SU-DHL-6 (cell line): ENCODE measurements around the gene UFC1.

ENCODE experiments used
- H2AFZ ChIP-seq: fragments of 200-600 bp; sonication (generic); 2 replicates; pipeline ENCODE4 v1.6.1; 2014; ENCODE audit warnings: low read depth, mild to moderate bottlenecking, moderate library complexity, mixed read lengths, antibody characterized with exemption, low read length; ENCODE audit not compliant: severe bottlenecking
- H3F3A ChIP-seq: fragments of 200-600 bp; shearing (Covaris generic); 2 replicates; pipeline ENCODE4 v1.6.0; 2016; ENCODE audit warnings: antibody characterized with exemption, mild to moderate bottlenecking; ENCODE audit not compliant: insufficient read depth
- H3K27ac ChIP-seq: fragments of 200-600 bp; sonication (generic); 2 replicates; pipeline ENCODE4 v1.5.1; 2016; ENCODE audit warnings: low read depth, mild to moderate bottlenecking, low read length, moderate library complexity, mixed read lengths
- H3K27me3 ChIP-seq: fragments of 200-600 bp; sonication (generic), shearing (Covaris generic); 2 replicates; pipeline ENCODE4 v1.6.0; 2014; ENCODE audit warnings: mild to moderate bottlenecking, low read length
- H3K36me3 ChIP-seq: fragments of 200-600 bp; sonication (generic); 2 replicates; pipeline ENCODE4 v1.6.1; 2014; ENCODE audit warnings: mild to moderate bottlenecking, low read length, mixed read lengths
- H3K4me2 ChIP-seq: fragments of 300-600, 200-600 bp; shearing (Covaris generic), sonication (generic); 2 replicates; pipeline ENCODE4 v1.6.0; 2014; ENCODE audit warnings: low read length, low read depth, mild to moderate bottlenecking; ENCODE audit not compliant: poor library complexity, severe bottlenecking
- H3K4me3 ChIP-seq: fragments of 200-600 bp; sonication (generic); 2 replicates; pipeline ENCODE4 v1.5.1; 2014; ENCODE audit warnings: antibody characterized with exemption, low read length, mild to moderate bottlenecking, mixed read lengths; ENCODE audit not compliant: insufficient read depth, poor library complexity, severe bottlenecking
- H3K79me2 ChIP-seq: fragments of 200-600 bp; sonication (generic); 2 replicates; pipeline ENCODE4 v1.6.1; 2014; ENCODE audit warnings: mild to moderate bottlenecking, low read length, moderate library complexity; ENCODE audit not compliant: insufficient read depth
- H3K9ac ChIP-seq: fragments of 200-600 bp; sonication (generic); 2 replicates; pipeline ENCODE4 v1.7.0; 2014; ENCODE audit warnings: mild to moderate bottlenecking, low read length
- H3K9me2 ChIP-seq: fragments of 200-600 bp; sonication (generic); replicated peaks from 2 replicates; pipeline ENCODE4 v1.6.1; 2014; ENCODE audit warnings: low read length; ENCODE audit not compliant: insufficient read depth
- H3K9me3 ChIP-seq: fragments of 200-600 bp; sonication (generic); 2 replicates; pipeline ENCODE4 v1.6.1; 2014; ENCODE audit warnings: low read length, mixed read lengths; ENCODE audit not compliant: insufficient read depth
- H4K20me1 ChIP-seq: fragments of 200-600 bp; sonication (generic); 2 replicates; pipeline ENCODE4 v1.6.1; 2014; ENCODE audit warnings: low read depth, mild to moderate bottlenecking, antibody characterized with exemption, low read length, moderate library complexity, mixed read lengths
- EZH2phosphoT487 ChIP-seq: fragments of 200-600 bp; sonication (generic), shearing (Covaris generic); conservative IDR thresholded peaks from 2 replicates; pipeline ENCODE4 v1.6.1; 2018; ENCODE audit warnings: mild to moderate bottlenecking, antibody characterized with exemption, low read length, moderate library complexity, mixed read lengths
- TF ChIP-seq, protein P1 (sequence below): fragments of 200-600 bp; sonication (generic); IDR thresholded peaks from one replicate; pipeline ENCODE4 v1.5.1; 2017; ENCODE audit warnings: antibody characterized with exemption, mild to moderate bottlenecking, low read length, moderate library complexity; ENCODE audit not compliant: insufficient read depth, poor library complexity, severe bottlenecking

The UFC1 gene

GRCh38 chr1:161190962-161191521 lies 37.3 kb downstream of the UFC1 start:
- H3K27ac ChIP-seq = no peak overlapping the region
- no peaks in the 10 kb centered on the region for H4K20me1 ChIP-seq
- no peaks in the 10 kb centered on the region for H3K9me3 ChIP-seq
- H3K79me2 ChIP-seq = no peaks in the 10 kb centered on the region
- no peaks in the 10 kb centered on the region for H3F3A ChIP-seq
- H3K36me3 ChIP-seq = no peaks in the 10 kb centered on the region
- TF ChIP-seq, protein P1, sequence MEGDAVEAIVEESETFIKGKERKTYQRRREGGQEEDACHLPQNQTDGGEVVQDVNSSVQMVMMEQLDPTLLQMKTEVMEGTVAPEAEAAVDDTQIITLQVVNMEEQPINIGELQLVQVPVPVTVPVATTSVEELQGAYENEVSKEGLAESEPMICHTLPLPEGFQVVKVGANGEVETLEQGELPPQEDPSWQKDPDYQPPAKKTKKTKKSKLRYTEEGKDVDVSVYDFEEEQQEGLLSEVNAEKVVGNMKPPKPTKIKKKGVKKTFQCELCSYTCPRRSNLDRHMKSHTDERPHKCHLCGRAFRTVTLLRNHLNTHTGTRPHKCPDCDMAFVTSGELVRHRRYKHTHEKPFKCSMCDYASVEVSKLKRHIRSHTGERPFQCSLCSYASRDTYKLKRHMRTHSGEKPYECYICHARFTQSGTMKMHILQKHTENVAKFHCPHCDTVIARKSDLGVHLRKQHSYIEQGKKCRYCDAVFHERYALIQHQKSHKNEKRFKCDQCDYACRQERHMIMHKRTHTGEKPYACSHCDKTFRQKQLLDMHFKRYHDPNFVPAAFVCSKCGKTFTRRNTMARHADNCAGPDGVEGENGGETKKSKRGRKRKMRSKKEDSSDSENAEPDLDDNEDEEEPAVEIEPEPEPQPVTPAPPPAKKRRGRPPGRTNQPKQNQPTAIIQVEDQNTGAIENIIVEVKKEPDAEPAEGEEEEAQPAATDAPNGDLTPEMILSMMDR = no peak
- no peak for TF ChIP-seq EZH2phosphoT487
- no peak overlapping the region for H3K4me3 ChIP-seq
- H3K4me2 ChIP-seq = no peak overlapping the region
- no peak overlapping the region for H3K9ac ChIP-seq
- no peaks in the 10 kb centered on the region for H3K27me3 ChIP-seq
- no peaks in the 10 kb centered on the region for H3K9me2 ChIP-seq
- no peak overlapping the region for H2AFZ ChIP-seq

- Histone ChIP-seq H3K4me3 (no peak overlapping the region), H3K4me2 (no peak overlapping the region), H3K9me3 (no peaks in the 10 kb centered on the region), H3K36me3 (no peaks in the 10 kb centered on the region), H4K20me1 (no peaks in the 10 kb centered on the region), H3K27me3 (no peaks in the 10 kb centered on the region), H3K79me2 (no peaks in the 10 kb centered on the region), H3K9me2 (no peaks in the 10 kb centered on the region), H3K9ac (no peak overlapping the region), H2AFZ (no peak overlapping the region), H3K27ac (no peak overlapping the region), H3F3A (no peaks in the 10 kb centered on the region)
- TF ChIP-seq EZH2phosphoT487 = no peak
These were observed 38.2 kb downstream of the UFC1 start for GRCh38 chr1:161191971-161192370.

GRCh38 chr1:161192476-161193465 lies 39.0 kb downstream of the UFC1 start:
- no peak overlapping the region for H3K4me2 ChIP-seq
- H3F3A ChIP-seq = no peaks in the 10 kb centered on the region
- no peak overlapping the region for H2AFZ ChIP-seq
- H3K79me2 ChIP-seq = no peaks in the 10 kb centered on the region
- H3K27me3 ChIP-seq = no peaks in the 10 kb centered on the region
- no peak overlapping the region for H3K27ac ChIP-seq
- no peak overlapping the region for H3K4me3 ChIP-seq
- H3K9ac ChIP-seq = no peak overlapping the region
- TF ChIP-seq, protein P1 = peak; percentile 82
- TF ChIP-seq EZH2phosphoT487 = no peak
- H3K9me2 ChIP-seq = no peaks in the 10 kb centered on the region
- H4K20me1 ChIP-seq = no peaks in the 10 kb centered on the region
- no peaks in the 10 kb centered on the region for H3K36me3 ChIP-seq
- H3K9me3 ChIP-seq = no peaks in the 10 kb centered on the region
